PC-3 (cell line): Measurements from ENCODE around the gene SPATA2.

Experiments used
- CTCF ChIP-seq: fragments of 300-600 bp; sonication (generic); conservative IDR thresholded peaks from 2 replicates; pipeline ENCODE4 v1.5.1; 2017; ENCODE audit warnings: antibody characterized with exemption, low read depth, mild to moderate bottlenecking, low read length
- EZH2 ChIP-seq: fragments of 300-600 bp; sonication (generic); IDR thresholded peaks from one replicate; pipeline ENCODE4 v1.6.1; 2017; ENCODE audit warnings: antibody characterized with exemption, mild to moderate bottlenecking, low read length; ENCODE audit not compliant: unreplicated experiment
- EZH2phosphoT487 ChIP-seq: fragments of 300-600 bp; sonication (generic); IDR thresholded peaks from 2 replicates; pipeline ENCODE4 v1.6.1; 2018; ENCODE audit warnings: mild to moderate bottlenecking, antibody characterized with exemption, low read length, borderline replicate concordance

GRCh38 chr20:49853640-49854039, 61.7 kb downstream of the SPATA2 start:
- TF ChIP-seq CTCF = no peak
- no peak for TF ChIP-seq EZH2
- TF ChIP-seq EZH2phosphoT487 = no peak
